Activated T-cell treated with anti-CD3 and anti-CD28 coated beads, Interleukin-2, amount 50 U/mL, for 4 hours (primary cell): ENCODE data around the gene HMOX2. TPM values are rescaled to one million over a fixed set of nuclear protein-coding genes. Genes with fewer than 3 reads are reported as not detected.

ENCODE experiments used
- ATAC-seq, 2 donors: fragments of 200-7000 bp; cut with Tn5 transposase; one replicate each; pipeline ENCODE4 v1.10.0; 2021
- DNase-seq: peaks from one replicate; pipeline ENCODE4 v3.0.0-alpha.2; 2020
- H3K27me3 Mint-ChIP-seq: one replicate; pipeline ENCODE4 v1.8.0; 2021; ENCODE audit warnings: low read depth, mixed read lengths
- H3K36me3 Mint-ChIP-seq: one replicate; pipeline ENCODE4 v1.8.0; 2022; ENCODE audit warnings: mixed read lengths; ENCODE audit not compliant: insufficient read depth
- H3K4me1 Mint-ChIP-seq: one replicate; pipeline ENCODE4 v1.8.0; 2021; ENCODE audit warnings: low read depth, mixed read lengths
- H3K4me3 Mint-ChIP-seq: one replicate; pipeline ENCODE4 v1.8.0; 2021; ENCODE audit warnings: mild to moderate bottlenecking, moderate library complexity, mixed read lengths
- H3K9me3 Mint-ChIP-seq: one replicate; pipeline ENCODE4 v1.8.0; 2021; ENCODE audit warnings: mixed read lengths
- total RNA-seq, 3 donors: library from RNA; stranded (reverse); gene quantifications; one replicate each; pipeline ENCODE4 v1.2.1, GENCODE V29; 2021

Gene HMOX2
- total RNA-seq, 3 donors from 2014 or later: 79.9 to 85.3 (median 83.1) TPM

- ATAC-seq (peak; percentile 44 to 58), DNase-seq (no peak)
- H3K27me3 Mint-ChIP-seq: no peaks in the 10 kb centered on the region
- H3K9me3 Mint-ChIP-seq: peaks cover 6% of the 10 kb centered on the region
- peak overlapping the region; percentile 24 for H3K4me3 Mint-ChIP-seq
- H3K36me3 Mint-ChIP-seq: peaks cover 4% of the 10 kb centered on the region
- H3K4me1 Mint-ChIP-seq: peaks cover 44% of the 10 kb centered on the region
Measured at GRCh38 chr16:4535627-4536108, 59.5 kb downstream of the HMOX2 start.

DNA sequence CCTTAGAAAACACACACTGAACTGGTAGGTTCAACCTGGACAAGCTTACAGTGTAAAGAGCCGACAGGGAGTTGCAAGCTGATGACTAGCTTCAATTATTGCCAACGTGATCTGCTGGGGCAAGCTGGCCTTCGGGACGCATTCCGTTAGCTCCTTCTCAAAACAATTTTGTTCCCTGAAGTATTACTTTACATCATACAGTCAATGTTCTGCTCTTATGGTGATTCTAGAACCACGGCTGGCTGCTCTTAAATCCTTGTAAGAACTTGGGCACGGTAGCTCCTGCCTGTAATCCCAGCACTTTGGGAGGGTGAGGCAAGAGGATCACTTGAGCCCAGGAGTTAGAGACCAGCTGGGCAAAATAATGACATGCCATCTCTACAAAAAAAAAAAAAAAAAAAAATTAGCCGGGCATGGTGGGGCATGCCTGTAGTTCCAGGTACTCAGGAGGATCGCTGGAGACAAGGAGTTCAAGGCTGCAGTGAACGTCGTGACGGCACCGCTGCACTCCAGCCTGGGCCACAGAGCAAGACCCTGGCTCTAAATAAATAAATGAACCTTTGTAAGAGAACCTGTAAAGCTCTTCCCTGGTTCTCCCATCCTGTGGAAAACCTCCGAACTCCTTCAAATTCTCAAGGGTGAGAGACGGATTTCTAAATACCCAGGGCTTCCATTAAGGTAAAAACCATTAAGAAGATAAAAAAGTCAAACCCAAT is 60.4 kb downstream of the HMOX2 start:
- peaks cover 6% of the 10 kb centered on the region for H3K9me3 Mint-ChIP-seq
- ATAC-seq: no peak

DNA sequence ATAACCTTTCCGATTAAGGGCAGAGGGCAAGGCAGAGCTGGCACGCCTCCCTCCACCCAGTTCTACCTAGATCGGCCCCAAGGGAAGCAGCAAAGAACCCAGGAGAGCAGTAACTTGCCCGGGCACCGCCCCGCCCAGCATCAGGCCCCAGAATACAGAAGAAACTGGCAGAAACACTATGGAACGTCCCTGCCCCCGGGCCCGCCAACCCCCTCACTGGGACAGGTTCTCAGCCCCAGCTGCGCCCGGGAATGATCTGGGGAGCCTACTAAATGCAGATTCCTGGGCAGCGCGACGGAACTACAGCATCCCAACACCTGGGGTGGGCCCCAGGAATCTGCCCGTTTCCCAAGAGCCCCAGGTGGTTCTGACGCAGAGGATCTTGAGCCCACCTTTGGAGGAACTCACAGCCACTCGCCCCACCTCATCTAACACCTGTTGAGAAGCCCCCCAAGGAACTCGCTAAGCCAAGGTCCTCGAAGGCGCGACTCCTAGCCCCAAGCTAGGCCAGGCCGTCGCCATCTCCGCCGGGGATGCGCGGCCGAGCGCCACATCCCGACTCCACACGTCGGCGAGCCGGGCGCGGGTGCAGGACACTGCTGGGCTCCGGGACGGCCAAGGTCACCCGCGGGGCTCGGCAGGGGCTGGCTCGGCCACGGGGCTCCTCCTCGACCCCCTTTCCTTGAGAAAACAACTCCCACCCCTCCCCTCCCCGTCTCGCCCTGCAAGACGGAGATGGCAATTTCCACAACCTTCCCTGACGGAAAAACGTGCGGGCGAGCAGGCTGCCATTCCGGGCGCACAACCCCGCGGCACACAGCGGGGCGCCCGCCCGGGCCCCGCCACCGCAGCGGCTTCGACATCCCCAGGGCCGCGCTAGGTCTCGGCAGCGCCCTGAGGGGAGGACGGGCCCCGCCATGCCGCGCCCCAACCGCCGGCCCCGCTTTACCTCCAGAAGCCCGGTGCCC is 61.5 kb downstream of the HMOX2 start:
- DNase-seq (no peak), ATAC-seq (peak; percentile 60 to 62)
- Mint-ChIP-seq H3K9me3 (peaks cover 6% of the 10 kb centered on the region), H3K27me3 (no peaks in the 10 kb centered on the region), H3K36me3 (no peaks in the 10 kb centered on the region), H3K4me1 (peaks cover 38% of the 10 kb centered on the region), H3K4me3 (peak overlapping the region; percentile 82)

More for the DNA sequence above, 60.4 kb downstream of the HMOX2 start:
- Mint-ChIP-seq H3K4me3 (peak overlapping the region; percentile 82), H3K27me3 (no peaks in the 10 kb centered on the region), H3K36me3 (peaks cover 4% of the 10 kb centered on the region), H3K4me1 (peaks cover 44% of the 10 kb centered on the region)
- no peak for DNase-seq

DNA sequence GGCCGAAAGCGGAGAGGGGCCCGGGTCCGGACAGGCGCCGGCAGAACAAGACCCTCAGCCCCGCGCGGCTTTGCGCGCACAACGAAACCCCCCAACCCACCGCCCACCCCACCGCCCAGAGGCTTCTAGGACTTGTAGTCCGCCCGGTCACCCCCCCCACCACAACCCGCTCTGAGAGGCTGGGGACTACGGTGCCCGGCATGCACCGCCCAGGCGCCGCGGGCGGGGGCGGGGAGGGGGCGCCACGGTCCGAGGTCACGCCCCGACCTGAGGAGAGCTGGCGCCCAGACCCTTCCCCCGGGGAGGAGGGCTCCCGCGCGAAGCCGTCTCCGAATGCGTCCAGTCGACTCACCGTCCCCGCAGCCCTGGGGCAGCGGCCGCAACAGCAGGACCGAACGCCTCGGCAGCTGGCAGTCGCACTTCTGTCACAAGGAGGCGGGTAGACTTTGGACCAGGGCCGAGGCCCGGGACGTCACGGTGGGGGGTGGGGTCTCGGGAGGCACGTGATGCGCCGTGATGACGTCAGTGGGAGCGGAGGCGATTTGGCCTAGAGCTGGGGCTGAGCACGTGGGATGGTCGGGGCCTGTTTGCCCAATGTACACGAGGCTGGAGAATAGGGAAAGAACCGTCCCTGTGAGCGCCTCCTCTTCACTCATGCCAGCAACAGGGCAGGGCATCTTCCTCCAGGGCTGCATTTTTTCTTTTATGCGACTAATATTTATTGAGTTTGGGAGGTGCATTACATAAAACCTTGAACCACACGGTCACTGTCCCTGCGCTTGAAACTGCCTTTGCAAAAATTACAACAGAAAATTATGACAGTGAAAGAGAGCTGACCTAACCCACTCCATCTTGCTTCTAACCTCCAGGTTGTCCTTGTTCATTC is 62.4 kb downstream of the HMOX2 start, which contains the start of gene CDIP1:
CDIP1 (minus strand) TSS at position 424 of the 886 bp plus-strand sequence. CDS start 24,643 bp downstream, outside the sequence.
- Mint-ChIP-seq H3K36me3 (no peaks in the 10 kb centered on the region), H3K4me3 (peak within 1 kb of the TSS; percentile 82), H3K27me3 (no peaks in the 10 kb centered on the region), H3K9me3 (peaks cover 6% of the 10 kb centered on the region), H3K4me1 (peaks cover 33% of the 10 kb centered on the region)
- ATAC-seq: peak; percentile 86 to 87
- peak; percentile 97 for DNase-seq

GRCh38 chr16:4539716-4540284 is 63.6 kb downstream of the HMOX2 start:
- ATAC-seq (no peak), DNase-seq (no peak)
- Mint-ChIP-seq H3K9me3 (peaks cover 6% of the 10 kb centered on the region), H3K4me3 (no peak overlapping the region), H3K4me1 (peaks cover 29% of the 10 kb centered on the region), H3K36me3 (no peaks in the 10 kb centered on the region), H3K27me3 (no peaks in the 10 kb centered on the region)

DNA sequence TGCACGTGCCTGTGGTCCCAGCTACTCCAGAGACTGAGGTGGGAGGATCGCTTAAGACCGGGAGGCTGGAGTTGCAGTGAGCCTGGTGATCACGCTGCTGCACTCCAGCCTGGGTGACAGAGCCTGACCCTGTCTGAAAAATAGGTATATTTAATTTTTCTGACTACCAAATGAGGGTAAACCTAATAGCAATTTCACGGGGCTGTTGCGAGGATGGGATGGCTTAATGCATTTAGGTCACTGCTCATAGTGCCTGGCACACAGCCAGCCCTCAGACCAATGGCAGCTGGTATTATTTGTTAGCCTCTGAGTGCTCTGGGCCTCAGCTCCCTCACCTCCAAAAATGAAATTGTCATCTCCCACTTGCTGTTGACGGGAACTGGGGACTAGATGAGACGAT is 68.3 kb downstream of the HMOX2 start:
- DNase-seq: no peak
- Mint-ChIP-seq H3K36me3 (no peaks in the 10 kb centered on the region), H3K9me3 (peaks cover 6% of the 10 kb centered on the region), H3K4me1 (peaks cover 4% of the 10 kb centered on the region), H3K27me3 (no peaks in the 10 kb centered on the region), H3K4me3 (no peak overlapping the region)
- no peak for ATAC-seq

- no peaks in the 10 kb centered on the region for H3K36me3 Mint-ChIP-seq
- no peak overlapping the region for H3K4me3 Mint-ChIP-seq
- ATAC-seq (no peak), DNase-seq (no peak)
- H3K9me3 Mint-ChIP-seq: no peaks in the 10 kb centered on the region
- no peaks in the 10 kb centered on the region for H3K27me3 Mint-ChIP-seq
- H3K4me1 Mint-ChIP-seq: peaks cover 4% of the 10 kb centered on the region
Measured at GRCh38 chr16:4548124-4548523, 71.9 kb downstream of the HMOX2 start.

DNA sequence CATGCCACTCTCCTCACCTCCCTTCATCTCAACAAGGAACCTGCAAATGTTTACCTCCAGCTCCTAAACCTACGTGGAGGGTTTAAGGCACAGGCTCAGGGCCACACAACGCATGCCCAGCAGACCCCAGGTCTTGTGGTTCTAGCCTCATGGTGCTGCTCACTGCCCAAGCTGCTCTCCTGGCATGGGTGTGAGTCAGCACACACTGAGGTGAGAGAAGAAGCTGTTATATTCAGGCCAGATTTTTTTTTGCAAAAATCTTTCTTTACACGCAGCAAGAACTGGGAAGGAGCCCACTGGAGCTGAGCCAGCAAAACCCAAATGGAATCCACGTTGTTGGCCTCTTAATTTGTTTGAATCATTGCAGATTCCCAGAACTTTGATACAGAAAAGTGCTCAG is 74.4 kb downstream of the HMOX2 start:
- peaks cover 4% of the 10 kb centered on the region for H3K4me1 Mint-ChIP-seq
- DNase-seq: no peak

DNA sequence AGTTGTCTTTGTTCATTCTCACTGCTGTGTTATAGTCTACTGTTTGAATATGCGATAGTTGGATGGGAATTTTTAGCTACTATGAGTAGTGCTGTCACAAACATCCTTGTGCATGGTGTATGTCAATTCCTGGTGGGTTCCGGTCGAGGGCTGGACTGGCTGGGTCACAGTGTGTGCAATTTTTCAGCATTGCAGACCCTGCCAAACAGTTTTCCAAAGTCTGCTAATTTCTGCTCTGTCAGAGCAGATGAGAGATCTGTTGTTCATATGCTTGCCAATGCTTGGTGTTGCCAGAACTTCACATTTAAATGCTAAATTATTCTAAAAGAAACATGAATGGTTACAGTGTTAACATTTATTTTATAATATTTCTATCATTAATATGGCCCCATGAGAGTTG is 76.3 kb downstream of the HMOX2 start:
- Mint-ChIP-seq H3K4me1 (peaks cover 4% of the 10 kb centered on the region), H3K9me3 (no peaks in the 10 kb centered on the region), H3K4me3 (no peak overlapping the region), H3K36me3 (no peaks in the 10 kb centered on the region), H3K27me3 (peaks cover 2% of the 10 kb centered on the region)
- DNase-seq: no peak
- ATAC-seq: no peak

More for the DNA sequence above, 74.4 kb downstream of the HMOX2 start:
- Mint-ChIP-seq H3K27me3 (no peaks in the 10 kb centered on the region), H3K9me3 (no peaks in the 10 kb centered on the region), H3K36me3 (no peaks in the 10 kb centered on the region), H3K4me3 (no peak overlapping the region)
- ATAC-seq: no peak

DNA sequence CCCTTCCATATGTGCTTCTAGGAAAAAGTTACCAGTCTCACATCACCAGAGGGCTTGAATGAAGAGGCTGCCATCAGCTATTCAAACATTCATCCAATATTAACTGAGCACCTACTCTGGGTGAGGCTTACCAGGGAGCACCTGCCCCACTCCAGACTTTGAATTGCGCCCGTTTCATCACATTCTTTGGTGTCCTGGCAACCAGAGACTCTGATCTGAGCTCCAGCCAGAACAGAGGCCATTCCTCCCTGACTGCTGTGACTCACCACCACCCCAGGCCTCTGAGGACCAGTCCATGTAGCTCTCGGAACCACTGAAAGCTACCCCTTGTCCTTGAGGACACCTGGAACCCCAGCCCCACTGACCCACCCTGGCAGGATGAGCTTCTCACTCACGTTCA is 79.9 kb downstream of the HMOX2 start, which contains the start of gene C16orf96:
C16orf96 (plus strand) TSS at position 229 of the 400 bp plus-strand sequence; CDS start at position 379, 150 bp downstream.
- no peak within 1 kb of the TSS for H3K4me3 Mint-ChIP-seq
- H3K9me3 Mint-ChIP-seq: no peaks in the 10 kb centered on the region
- no peaks in the 10 kb centered on the region for H3K4me1 Mint-ChIP-seq
- no peaks in the 10 kb centered on the region for H3K36me3 Mint-ChIP-seq
- no peak for ATAC-seq
- DNase-seq: no peak
- peaks cover 2% of the 10 kb centered on the region for H3K27me3 Mint-ChIP-seq

DNA sequence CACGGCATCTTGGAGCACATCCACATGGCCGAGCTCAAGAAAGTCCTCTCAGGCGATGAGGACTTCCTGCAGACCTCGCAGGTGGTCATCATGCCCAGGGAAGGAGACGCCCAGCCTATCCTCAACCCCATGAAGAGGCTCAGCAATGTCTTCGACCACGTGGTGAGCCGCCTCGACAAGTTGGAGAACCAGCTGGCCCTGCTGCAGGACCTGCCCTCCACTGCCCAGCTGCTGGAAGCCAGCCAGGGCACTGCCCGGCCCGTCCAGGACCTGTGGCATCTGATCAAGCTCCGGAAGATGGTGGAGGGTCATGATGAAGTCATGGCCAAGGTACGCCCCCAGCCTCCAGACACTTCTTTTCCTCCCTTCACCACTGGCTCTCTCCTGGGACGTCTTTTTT is 80.4 kb downstream of the HMOX2 start:
- Mint-ChIP-seq H3K4me3 (no peak overlapping the region), H3K4me1 (no peaks in the 10 kb centered on the region), H3K9me3 (no peaks in the 10 kb centered on the region), H3K27me3 (peaks cover 2% of the 10 kb centered on the region), H3K36me3 (no peaks in the 10 kb centered on the region)
- DNase-seq (no peak), ATAC-seq (no peak)

DNA sequence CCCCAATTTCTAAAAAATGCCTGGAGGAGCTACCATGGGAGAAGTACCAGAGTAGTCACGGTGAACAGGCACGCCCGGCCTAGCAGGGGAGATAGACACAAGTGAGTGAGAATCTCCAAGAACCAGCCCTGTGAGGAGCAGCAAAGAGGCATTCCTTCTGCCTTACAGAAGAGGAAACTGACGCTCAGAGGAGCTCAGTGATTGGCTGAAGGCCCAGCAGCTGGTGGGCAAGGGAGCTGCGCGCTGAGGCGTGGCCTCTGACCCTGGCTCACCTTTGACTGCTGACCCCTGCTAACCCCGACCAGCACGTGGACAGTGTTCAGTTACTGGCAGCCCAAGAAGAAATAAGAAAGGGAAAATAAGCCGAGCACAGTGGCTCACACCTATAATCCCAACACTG is 81.8 kb downstream of the HMOX2 start:
- no peaks in the 10 kb centered on the region for H3K36me3 Mint-ChIP-seq
- no peak for DNase-seq
- H3K27me3 Mint-ChIP-seq: peaks cover 2% of the 10 kb centered on the region
- no peak for ATAC-seq
- H3K4me1 Mint-ChIP-seq: no peaks in the 10 kb centered on the region
- H3K9me3 Mint-ChIP-seq: no peaks in the 10 kb centered on the region
- H3K4me3 Mint-ChIP-seq: no peak overlapping the region
